Astrocyte (in vitro differentiated cells and primary cell): ENCODE measurements around the gene ANXA10. TPM values are rescaled to one million over a fixed set of nuclear protein-coding genes. Genes with fewer than 3 reads are reported as not detected.

Source experiments
- DNase-seq: peaks from one replicate; pipeline ENCODE4 v3.0.0-alpha.2; 2010; ENCODE audit warnings: low read depth
- FAIRE-seq: peaks from 2 replicates; lab custom pipeline; 2011; peaks lifted over from hg19 to GRCh38; lab: Jason Lieb, UNC
- H2AFZ ChIP-seq: 2 replicates; pipeline ENCODE4 v1.6.0; 2012; ENCODE audit warnings: low read depth, low read length, inconsistent platforms
- H3K27ac ChIP-seq: 2 replicates; pipeline ENCODE4 v1.5.1; 2011; ENCODE audit warnings: low read depth, low read length, inconsistent platforms
- H3K27me3 ChIP-seq: 2 replicates; pipeline ENCODE4 v1.6.0; 2011; ENCODE audit warnings: low read length, inconsistent platforms; ENCODE audit not compliant: insufficient read depth
- H3K36me3 ChIP-seq: 2 replicates; pipeline ENCODE4 v1.5.1; 2011; ENCODE audit warnings: low read length, inconsistent platforms; ENCODE audit not compliant: insufficient read depth
- H3K4me1 ChIP-seq: 2 replicates; pipeline ENCODE4 v1.5.1; 2011; ENCODE audit warnings: low read length, inconsistent platforms; ENCODE audit not compliant: insufficient read depth
- H3K4me2 ChIP-seq: 2 replicates; pipeline ENCODE4 v1.6.0; 2012; ENCODE audit warnings: low read length, inconsistent platforms
- H3K4me3 ChIP-seq: 2 replicates; pipeline ENCODE4 v1.5.1; 2011; ENCODE audit warnings: low read depth, mild to moderate bottlenecking, low read length, inconsistent platforms; ENCODE audit not compliant: insufficient read depth
- H3K79me2 ChIP-seq: 2 replicates; pipeline ENCODE4 v1.6.0; 2012; ENCODE audit warnings: mild to moderate bottlenecking, low read length, inconsistent platforms; ENCODE audit not compliant: insufficient read depth
- H3K9ac ChIP-seq: 2 replicates; pipeline ENCODE4 v1.6.0; 2012; ENCODE audit warnings: mild to moderate bottlenecking, low read length, inconsistent platforms
- H3K9me3 ChIP-seq: 2 replicates; pipeline ENCODE4 v1.5.1; 2012; ENCODE audit warnings: low read depth, mild to moderate bottlenecking, low read length, inconsistent platforms; ENCODE audit not compliant: insufficient read depth
- H4K20me1 ChIP-seq: 2 replicates; pipeline ENCODE4 v1.6.0; 2012; ENCODE audit warnings: low read length, inconsistent platforms; ENCODE audit not compliant: insufficient read depth
- H3K27ac Mint-ChIP-seq: one replicate; pipeline ENCODE4 v1.8.0; 2021; ENCODE audit warnings: mild to moderate bottlenecking, mixed read lengths; ENCODE audit not compliant: unreplicated experiment
- H3K27me3 Mint-ChIP-seq: one replicate; pipeline ENCODE4 v1.8.0; 2021; ENCODE audit warnings: low read depth, mixed read lengths; ENCODE audit not compliant: unreplicated experiment
- H3K36me3 Mint-ChIP-seq: one replicate; pipeline ENCODE4 v1.8.0; 2021; ENCODE audit warnings: low read depth, mixed read lengths; ENCODE audit not compliant: unreplicated experiment
- H3K4me1 Mint-ChIP-seq: one replicate; pipeline ENCODE4 v1.8.0; 2021; ENCODE audit warnings: low read depth, mixed read lengths; ENCODE audit not compliant: unreplicated experiment
- H3K4me3 Mint-ChIP-seq: one replicate; pipeline ENCODE4 v1.8.0; 2021; ENCODE audit warnings: mild to moderate bottlenecking, moderate library complexity, mixed read lengths; ENCODE audit not compliant: unreplicated experiment
- H3K9me3 Mint-ChIP-seq: one replicate; pipeline ENCODE4 v1.8.0; 2021; ENCODE audit warnings: mild to moderate bottlenecking, mixed read lengths; ENCODE audit not compliant: unreplicated experiment
- CTCF ChIP-seq: IDR thresholded peaks from 2 replicates; pipeline ENCODE4 v1.5.1; 2011; ENCODE audit warnings: low read depth, mild to moderate bottlenecking, inconsistent platforms, low read length, moderate library complexity; ENCODE audit not compliant: insufficient read depth
- EZH2 ChIP-seq: IDR thresholded peaks from 2 replicates; pipeline ENCODE4 v1.6.1; 2012; ENCODE audit warnings: mild to moderate bottlenecking, low read length, inconsistent platforms; ENCODE audit not compliant: insufficient read depth
- total RNA-seq: library from RNA; stranded (reverse); gene quantifications from 2 replicates; pipeline ENCODE4 v1.2.1, GENCODE V29; 2021

ANXA10 gene
- total RNA-seq, 1 donor from 2014 or later: not detected

GRCh38 chr4:168099195-168099594 lies 6.9 kb downstream of the ANXA10 start:
- Mint-ChIP-seq H3K36me3 (no peaks in the 10 kb centered on the region), H3K27ac (no peak overlapping the region), H3K4me1 (no peaks in the 10 kb centered on the region), H3K9me3 (no peaks in the 10 kb centered on the region), H3K27me3 (no peaks in the 10 kb centered on the region), H3K4me3 (no peak overlapping the region)
- Histone ChIP-seq H2AFZ (no peak overlapping the region), H4K20me1 (no peaks in the 10 kb centered on the region), H3K4me3 (no peak overlapping the region), H3K36me3 (no peaks in the 10 kb centered on the region), H3K79me2 (no peaks in the 10 kb centered on the region), H3K4me1 (peaks cover 29% of the 10 kb centered on the region), H3K27me3 (no peaks in the 10 kb centered on the region), H3K9ac (no peak overlapping the region), H3K9me3 (peaks cover 4% of the 10 kb centered on the region), H3K4me2 (no peak overlapping the region), H3K27ac (peak overlapping the region; percentile 74)
- FAIRE-seq (peak; percentile 50), DNase-seq (no peak)
- TF ChIP-seq EZH2 (no peak), CTCF (no peak)

GRCh38 chr4:168101026-168101425 lies 8.7 kb downstream of the ANXA10 start:
- Histone ChIP-seq H3K4me2 (no peak overlapping the region), H3K79me2 (no peaks in the 10 kb centered on the region), H3K9ac (no peak overlapping the region), H3K36me3 (no peaks in the 10 kb centered on the region), H2AFZ (no peak overlapping the region), H3K4me1 (peaks cover 24% of the 10 kb centered on the region), H3K27ac (no peak overlapping the region), H3K4me3 (no peak overlapping the region), H4K20me1 (no peaks in the 10 kb centered on the region), H3K9me3 (peaks cover 4% of the 10 kb centered on the region), H3K27me3 (no peaks in the 10 kb centered on the region)
- Mint-ChIP-seq H3K9me3 (no peaks in the 10 kb centered on the region), H3K36me3 (no peaks in the 10 kb centered on the region), H3K27ac (no peak overlapping the region), H3K4me3 (no peak overlapping the region), H3K27me3 (no peaks in the 10 kb centered on the region), H3K4me1 (no peaks in the 10 kb centered on the region)
- FAIRE-seq (no peak), DNase-seq (no peak)
- TF ChIP-seq EZH2 (no peak), CTCF (no peak)

GRCh38 chr4:168102403-168102802 lies 10.1 kb downstream of the ANXA10 start:
- Mint-ChIP-seq H3K4me1 (no peaks in the 10 kb centered on the region), H3K4me3 (no peak overlapping the region), H3K27ac (no peak overlapping the region), H3K27me3 (no peaks in the 10 kb centered on the region), H3K36me3 (no peaks in the 10 kb centered on the region), H3K9me3 (no peaks in the 10 kb centered on the region)
- no peak overlapping the region for H3K27ac ChIP-seq
- no peak overlapping the region for H2AFZ ChIP-seq
- TF ChIP-seq CTCF (no peak), EZH2 (no peak)
- H3K27me3 ChIP-seq: no peaks in the 10 kb centered on the region
- no peak overlapping the region for H3K4me2 ChIP-seq
- no peak overlapping the region for H3K9ac ChIP-seq
- no peaks in the 10 kb centered on the region for H3K79me2 ChIP-seq
- FAIRE-seq: no peak
- H3K9me3 ChIP-seq: peaks cover 4% of the 10 kb centered on the region
- H3K4me1 ChIP-seq: peaks cover 15% of the 10 kb centered on the region
- H4K20me1 ChIP-seq: no peaks in the 10 kb centered on the region
- H3K36me3 ChIP-seq: no peaks in the 10 kb centered on the region
- DNase-seq: no peak
- no peak overlapping the region for H3K4me3 ChIP-seq
